Stimulated activated CD4-positive, alpha-beta T cell treated with anti-CD3 and anti-CD28 coated beads, Interleukin-2, amount 100 ng/mL, for 48 hours (primary cell): Measurements from ENCODE around the gene ARTN.
A peak's percentile ranks its signal among the peaks of the same experiment; 100 is the strongest.

Experiments used
- DNase-seq, 2 donors: peaks; one replicate each; pipeline ENCODE4 v3.0.0-alpha.2; 2020

Gene ARTN

GRCh38 chr1:43925846-43926245, 7.8 kb upstream of the ARTN start:
- no peak for DNase-seq

GRCh38 chr1:43930168-43930948, 3.2 kb upstream of the ARTN start:
- DNase-seq = no peak

GRCh38 chr1:43930949-43931275, 2.7 kb upstream of the ARTN start:
- DNase-seq = no peak

- no peak for DNase-seq
Measured at GRCh38 chr1:43931711-43932660, 1.6 kb upstream of the ARTN start.

GRCh38 chr1:43932786-43933385, 715 bp upstream of the ARTN start:
- no peak for DNase-seq

GRCh38 chr1:43934101-43934985, 742 bp downstream of the ARTN start:
- peak; percentile 63 to 65 for DNase-seq

- no peak for DNase-seq
Measured at GRCh38 chr1:43934986-43935324, 1.4 kb downstream of the ARTN start.

- DNase-seq = no peak
Measured at GRCh38 chr1:43935711-43936427, 2.3 kb downstream of the ARTN start.

GRCh38 chr1:43936431-43937151, 3.0 kb downstream of the ARTN start:
- no peak for DNase-seq

- no peak for DNase-seq
Measured at GRCh38 chr1:43937179-43937865, 3.7 kb downstream of the ARTN start.

- DNase-seq = no peak
Measured at GRCh38 chr1:43938383-43938782, 4.8 kb downstream of the ARTN start.

GRCh38 chr1:43938892-43939587, 5.4 kb downstream of the ARTN start:
- DNase-seq = no peak

- no peak for DNase-seq
Measured at GRCh38 chr1:43942411-43942810, 8.8 kb downstream of the ARTN start.

GRCh38 chr1:43944860-43945259, 11.3 kb downstream of the ARTN start:
- no peak for DNase-seq

GRCh38 chr1:43945674-43946235, 12.2 kb downstream of the ARTN start:
- DNase-seq = no peak

GRCh38 chr1:43946236-43947060, 12.8 kb downstream of the ARTN start, which contains the start of gene IPO13:
TSS of gene IPO13 (plus strand) at chr1:43946950. CDS start at chr1:43947601, 651 bp downstream.
- DNase-seq = peak; percentile 93 to 94

- no peak for DNase-seq
Measured at GRCh38 chr1:43947061-43947873, 13.7 kb downstream of the ARTN start.
